Hematopoietic multipotent progenitor cell treated with erythropoietin and hydrocortisone succinate and interleukin-3 and kit ligand, for 6 days (in vitro differentiated cells): ENCODE measurements around the gene GSE1.
A peak's percentile ranks its signal among the peaks of the same experiment; 100 is the strongest.

ENCODE experiments used
- DNase-seq: peaks from one replicate; pipeline ENCODE4 v3.0.0-alpha.2; 2015

GSE1 gene

DNA sequence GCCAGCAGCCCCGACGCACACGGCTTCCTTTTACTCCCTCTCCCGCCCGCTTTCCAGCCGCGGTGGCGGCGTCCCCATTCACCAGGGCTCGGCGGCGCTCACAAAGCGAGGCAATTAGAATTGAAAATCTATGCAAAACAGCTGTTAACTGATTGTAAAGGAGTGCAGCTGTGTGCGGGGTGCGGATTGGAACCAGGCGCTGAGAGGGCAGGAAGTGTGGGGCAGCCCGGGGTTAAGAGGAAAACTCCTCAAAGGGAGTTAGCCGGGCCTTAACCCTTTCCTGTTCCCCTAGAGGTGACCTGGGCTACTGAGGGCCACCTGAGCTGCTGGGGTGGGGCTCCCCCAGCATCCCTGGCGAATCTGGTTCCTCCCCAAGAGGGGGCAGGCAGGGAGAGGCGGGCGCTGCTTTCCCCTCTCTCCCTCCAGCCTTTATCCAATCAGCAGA lies 5.8 kb upstream of the GSE1 start:
- peak; percentile 76 for DNase-seq

DNA sequence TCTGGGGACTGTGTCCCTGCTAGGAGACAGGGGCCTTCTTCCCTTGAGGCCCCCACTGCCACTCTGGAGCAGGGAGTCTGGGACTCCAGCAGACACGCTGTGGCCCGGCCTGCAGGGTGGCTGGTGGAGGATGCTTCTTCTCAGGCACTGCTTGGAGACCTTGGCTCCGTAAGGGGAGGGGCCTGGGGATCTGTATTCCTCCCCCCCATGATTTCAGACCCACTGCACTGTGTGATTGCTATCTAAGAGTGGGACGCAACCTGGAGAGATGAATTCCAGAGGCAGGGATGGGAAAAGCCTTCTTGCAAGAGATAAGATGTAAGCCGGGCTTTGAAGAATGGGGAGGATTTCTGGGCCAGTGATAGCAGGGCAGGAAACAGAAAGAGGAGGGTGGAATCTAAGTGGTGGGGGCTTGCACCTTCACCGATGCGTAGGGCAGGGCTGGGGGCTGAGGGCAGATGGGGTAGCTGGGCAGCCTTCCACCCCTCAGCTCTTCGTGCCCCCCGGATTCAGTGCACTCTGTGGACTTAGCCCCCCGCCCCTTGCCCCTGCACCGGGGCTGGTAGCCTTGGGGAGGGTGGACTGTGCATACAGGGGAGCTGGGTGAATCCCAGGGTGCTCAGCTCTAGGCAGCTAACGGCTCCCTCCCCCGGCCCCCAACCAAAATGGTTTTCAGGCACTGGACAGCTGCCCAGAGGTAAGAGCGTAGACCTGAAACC lies 5.2 kb upstream of the GSE1 start:
- no peak for DNase-seq

DNA sequence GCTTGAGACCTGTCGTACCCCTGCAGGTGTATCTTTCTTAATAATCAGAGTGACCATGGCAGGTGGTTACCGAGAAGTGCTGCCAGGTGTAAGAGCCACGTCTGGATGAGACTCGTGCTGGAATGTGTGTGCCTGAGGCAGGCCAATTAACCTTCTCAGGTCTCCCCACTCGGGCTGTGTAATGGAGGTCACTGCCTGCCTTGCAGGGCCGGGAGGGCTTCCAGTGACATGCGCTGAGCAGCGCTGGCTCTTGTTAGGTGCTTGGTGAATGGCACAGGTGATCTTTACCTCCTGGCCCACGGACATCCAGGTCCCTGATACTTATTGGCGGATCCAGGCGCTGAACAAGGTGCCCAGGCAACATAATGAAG lies 4.6 kb upstream of the GSE1 start:
- DNase-seq: no peak

DNA sequence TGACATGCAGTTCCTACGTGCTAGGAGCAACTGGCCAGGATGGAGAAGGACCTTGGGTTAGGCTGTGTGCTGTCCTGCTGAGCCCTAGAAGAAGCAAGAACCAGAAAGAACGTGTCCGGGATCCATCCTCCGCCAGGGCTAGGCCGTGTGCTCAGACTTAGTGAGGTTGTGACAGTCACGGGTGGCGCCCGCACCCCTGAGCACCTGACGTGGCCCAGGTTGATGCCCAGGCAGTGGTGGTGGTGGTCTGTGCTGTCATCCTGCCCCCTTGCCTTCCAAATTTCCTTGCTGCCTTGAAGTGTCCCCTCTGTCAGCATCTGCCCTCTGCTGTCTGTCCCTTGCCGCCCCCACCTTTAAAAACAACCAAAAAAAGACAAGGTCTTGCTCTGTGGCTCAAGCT lies 4.2 kb upstream of the GSE1 start:
- DNase-seq: no peak

DNA sequence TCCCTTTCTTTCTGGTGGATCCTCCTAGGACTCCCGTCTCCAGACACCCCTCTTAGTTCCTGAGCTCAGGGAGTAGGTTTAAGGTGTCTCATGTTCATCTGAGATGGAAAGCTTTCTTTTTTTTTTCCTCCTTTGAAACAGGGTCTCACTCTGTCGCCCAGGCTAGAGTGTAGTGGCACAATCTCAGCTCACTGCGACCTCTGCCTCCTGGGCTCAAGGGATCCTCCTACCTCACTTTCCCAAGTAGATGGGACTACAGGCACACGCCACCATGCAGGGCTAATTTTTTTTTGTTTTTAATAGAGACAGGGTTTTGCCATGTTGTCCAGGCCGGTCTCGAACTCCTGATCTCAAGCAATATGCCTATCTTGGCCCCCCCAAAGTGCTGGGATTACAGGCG lies 3.6 kb upstream of the GSE1 start:
- DNase-seq: no peak

DNA sequence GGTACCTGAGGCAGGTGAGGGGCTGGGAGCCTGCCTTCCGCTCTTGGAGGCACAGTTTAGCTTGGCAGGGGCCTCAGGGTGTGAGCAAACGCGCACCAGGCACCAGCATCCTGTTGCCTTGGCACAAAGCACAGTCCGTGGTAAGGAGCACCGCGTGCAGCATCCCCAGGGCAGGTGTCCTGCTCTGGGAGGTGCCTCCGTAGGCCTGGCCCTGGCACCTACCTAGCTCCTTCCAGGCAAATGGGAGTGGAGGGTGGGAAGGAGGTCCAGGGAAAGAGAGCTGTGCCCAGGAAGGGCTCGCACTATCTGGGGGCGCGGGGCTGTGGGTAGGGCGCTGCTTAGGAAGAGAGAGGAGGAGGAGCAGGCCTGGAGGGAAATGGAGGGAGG lies 3.1 kb upstream of the GSE1 start:
- no peak for DNase-seq

DNA sequence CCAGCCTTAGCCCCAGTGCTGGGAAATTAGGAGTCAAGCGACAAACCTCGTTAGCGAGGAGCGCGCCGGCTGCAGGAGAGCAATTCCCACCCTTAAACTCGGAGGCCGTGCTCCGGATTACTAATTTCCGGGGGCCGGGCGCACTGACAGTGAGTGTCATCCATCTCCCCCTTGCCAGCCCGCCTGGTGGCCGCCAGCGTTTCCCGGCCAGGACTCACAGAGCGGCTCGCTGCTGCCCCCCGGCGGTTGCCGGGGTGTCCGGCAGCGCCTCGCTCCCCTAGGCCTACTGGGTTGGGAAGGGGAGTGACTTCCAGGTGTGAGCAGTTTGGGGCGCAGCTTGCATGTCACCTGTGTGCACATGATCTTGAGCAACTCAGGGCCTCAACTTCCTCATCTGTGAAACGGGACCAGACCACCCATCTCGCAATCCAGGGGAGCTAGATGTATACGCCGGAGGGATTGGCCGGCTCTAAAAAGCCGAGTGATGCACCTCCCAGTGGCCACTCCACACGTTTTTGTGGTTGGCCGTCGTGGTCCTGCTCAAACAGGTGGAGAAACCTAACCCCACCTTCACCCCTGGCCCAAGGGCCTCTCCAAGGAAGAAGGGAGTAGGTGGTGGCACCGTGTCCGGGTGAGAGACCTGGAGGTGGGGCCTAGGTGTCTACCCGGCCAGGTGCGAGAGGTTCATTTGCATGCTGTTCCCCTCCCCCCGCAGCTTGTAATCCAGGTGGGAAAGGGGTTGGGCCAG lies 2.5 kb upstream of the GSE1 start:
- DNase-seq: peak; percentile 95

DNA sequence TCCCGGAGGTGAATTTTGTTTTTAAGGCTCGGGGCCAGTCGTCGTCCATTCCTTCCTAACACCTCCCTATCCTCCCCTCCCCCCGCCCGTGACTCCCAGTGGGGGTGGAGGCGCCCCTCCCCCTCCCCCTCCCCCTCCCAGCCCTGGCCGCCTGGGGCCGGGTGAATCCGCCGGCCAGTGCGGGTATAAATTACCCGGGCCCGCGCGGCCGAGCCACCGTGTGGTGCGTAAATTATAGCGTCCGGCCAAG lies 2.0 kb upstream of the GSE1 start:
- no peak for DNase-seq

DNA sequence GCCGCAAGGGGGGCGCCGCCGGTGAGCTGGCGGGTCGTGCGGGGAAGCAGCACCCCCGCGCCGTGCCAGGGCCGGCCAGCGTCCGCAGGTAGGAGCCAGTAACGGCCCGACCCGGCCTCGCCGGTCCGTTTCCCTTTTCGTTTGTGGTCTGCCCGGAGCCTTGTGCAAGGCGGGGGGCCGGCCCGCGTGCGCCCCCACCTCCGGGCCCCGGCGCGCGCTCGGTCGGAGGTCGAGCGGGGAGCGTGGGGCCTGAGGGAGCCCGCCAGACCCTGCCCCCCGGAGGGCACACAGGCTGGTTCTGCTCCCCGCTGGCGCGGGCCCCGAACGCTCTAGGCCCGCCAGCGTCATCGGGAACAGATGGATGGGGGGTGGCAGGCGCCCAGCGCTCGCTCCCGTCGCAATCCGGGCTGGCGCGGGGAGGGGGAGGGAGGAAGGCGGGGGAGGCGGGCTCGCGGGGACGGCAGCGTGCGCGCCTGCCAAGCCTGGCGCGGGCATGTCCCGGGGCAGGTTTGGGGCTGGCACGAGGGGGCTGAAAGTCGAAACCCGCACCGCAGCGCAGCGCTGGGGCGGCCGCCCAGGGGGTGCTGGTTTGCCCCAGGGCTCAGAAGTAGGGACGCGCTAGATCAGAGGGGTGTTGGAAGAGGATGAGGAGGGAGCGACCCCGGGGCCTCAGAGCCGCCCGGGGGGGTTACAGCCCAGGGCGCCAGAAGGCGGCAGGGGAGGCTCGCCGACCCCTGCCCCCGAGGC lies 1.5 kb upstream of the GSE1 start:
- peak; percentile 89 for DNase-seq

DNA sequence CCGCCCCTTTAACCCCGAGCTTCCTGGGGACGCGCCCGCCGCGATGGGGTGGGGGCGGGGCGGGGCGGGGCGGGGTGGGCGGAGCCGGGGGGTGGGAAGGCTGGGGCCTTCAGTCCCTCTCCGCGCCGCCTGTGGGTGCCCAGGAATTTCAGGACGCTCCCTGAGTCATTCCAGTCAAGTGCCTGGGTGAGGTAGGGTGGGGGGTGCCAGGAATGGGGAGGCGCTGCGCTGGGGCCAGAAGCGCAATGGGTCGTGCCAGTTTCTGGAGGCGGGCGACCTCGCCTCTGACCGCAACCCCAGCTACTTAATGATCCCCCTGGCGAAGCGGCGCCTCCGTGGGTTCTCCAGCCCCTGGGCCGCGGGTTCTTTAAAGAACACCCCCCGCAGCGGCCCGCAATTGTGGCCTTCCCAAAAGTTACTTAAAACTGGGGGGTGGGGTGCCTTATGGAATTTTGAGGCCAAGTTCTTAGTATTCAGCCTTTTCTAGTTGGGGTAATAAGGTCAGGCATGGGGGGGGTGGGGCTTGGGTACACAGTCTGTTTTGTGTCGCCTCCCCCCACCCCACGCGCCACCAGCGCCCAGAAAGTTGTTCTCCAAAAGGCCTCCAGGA lies 826 bp upstream of the GSE1 start:
- peak; percentile 81 for DNase-seq

DNA sequence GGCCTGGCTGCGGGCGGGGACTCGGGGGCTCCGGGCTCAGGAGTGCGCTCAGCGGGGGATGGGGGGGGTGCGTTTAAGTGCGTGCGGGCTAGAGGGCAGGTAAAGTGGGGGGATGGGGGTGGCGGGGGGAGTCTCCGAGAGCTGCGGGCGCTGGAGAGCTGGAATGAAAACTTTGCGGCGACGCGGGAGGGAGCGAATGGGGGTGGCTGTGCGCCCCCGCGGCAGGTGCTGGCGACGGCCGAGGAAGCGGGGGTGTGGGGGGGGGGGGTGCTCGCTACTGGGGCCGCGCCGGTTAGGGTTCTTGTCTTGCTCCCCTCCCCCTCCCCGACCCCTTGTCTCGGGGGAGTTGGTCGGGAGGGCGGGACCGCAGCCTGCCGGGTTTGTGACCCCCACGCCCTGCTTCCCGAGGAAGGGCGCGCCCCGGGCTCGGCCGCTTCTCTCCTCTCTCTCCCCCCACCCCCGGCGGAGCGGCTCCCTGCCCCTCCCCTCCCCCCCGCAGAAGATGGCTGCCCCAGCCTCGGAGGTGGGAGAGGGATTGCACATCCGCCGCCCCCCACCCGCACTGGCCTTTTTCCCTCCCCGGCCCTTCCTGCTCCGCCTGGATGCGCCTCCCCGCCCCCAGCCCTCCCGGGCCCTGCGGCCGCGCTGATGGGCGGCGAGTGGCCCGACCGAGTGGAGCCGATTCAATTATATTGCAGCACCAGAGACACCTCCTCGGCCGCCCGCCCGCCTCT lies 649 bp downstream of the GSE1 start:
- peak; percentile 93 for DNase-seq

DNA sequence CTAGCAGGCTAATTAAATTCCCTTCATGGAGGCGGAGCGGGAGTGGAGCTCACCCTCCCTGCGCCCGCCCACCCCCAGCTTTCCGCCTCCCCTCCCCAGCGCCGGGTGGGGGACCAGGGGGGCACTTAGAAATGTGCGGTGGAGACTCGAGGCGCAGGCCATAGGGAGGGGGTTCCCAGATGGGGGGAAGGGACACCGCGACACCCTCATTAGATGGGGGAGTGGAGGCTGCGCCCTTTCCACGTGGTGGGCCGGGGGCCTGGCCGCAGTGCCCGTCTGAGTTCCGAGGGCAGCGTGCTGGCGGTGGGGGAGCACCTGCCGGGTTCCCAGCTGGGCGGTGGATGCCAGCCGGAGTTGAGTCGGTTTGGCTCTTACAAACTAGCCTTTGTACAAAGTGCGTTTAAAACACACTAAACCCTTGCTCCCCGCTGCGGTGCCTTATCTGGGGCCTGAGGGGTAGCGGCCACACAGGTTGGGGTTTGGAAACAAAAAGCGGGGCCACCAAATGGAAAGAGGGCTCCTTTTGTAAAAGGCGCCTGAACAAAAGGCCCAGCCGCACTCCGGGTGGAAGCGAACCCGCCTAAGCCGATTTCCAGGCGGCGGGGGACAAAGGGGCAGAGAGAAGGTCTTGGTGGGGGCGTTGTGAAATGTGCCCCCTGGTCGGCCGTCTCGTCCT lies 1.4 kb downstream of the GSE1 start:
- peak; percentile 40 for DNase-seq

DNA sequence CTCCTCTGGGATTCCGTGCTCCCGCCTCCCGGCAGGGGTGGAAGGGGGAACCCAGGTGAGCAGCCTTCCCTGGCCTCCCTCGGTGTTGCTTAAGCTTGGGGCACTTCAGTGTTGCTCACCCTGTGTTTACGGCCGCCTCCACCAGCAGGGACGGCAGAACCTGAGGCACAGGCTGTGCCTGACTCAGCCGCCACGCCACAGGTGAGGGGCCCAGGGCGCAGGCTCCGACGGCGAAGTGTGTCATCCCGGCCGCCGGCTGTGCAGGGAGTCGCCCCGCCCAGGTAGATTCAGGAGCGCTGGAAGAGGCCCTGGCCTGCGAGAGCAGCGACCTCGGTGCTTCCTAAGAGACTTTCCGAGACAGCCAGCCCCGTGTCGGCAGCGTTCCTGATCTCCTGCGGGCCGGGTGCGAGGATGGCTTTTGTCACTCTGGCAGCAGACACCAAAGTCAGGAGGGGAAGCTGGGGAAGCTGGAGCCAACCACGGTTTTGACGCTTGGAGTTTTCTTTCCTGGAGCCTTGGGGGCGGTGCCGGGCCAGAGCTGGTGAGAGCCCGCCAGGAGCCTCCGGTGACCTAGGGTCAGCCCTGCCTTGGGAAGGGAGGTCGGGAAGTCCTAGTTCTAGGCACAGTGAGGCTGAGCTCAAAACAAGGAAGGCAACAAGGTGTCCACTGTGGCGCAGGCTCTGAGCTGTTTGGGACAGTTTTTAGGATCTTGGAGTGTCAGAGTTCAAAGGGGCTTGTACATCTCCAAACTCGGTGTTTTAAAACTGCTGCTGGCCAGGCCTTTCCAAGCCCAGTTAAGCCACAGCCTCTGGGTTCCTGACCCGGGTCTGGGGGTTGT lies 2.1 kb downstream of the GSE1 start:
- DNase-seq: peak; percentile 59

DNA sequence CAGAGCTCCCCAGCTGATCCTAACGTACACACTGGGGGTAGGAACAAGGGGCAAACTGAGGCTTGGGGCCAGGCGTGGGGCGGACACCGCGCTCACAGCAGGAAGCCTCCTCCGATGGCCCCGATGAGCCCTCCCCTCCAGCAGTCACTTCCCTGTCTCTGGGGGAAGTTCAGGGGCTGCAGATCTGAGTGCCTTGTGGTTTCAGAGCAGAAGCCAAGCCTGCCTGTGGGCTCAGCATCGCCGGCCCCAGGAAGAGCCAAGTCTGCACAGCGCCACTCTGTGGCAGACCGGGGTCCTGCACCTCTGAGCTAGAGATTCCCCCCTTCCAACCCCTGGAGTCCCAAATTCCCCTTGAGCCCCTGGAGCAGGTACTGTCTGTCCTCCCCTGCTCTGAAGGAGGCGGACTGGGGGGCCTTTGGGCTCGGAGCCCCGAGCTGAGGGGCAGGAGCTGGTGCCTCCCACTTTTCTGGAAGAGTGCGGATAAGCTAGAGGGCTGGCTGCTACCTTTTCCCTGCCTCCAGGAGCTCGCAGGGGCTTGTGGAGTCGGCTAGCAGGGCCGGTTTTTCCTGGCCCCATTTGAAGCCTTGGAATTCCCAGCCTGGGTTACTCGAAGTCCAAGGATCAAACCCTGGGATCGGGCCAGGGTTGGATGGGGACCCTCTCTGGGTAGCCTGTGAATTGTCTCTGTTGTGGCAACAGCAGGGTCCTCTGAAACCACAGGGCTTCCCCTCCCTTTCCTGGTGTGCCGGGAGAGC lies 2.9 kb downstream of the GSE1 start:
- peak; percentile 97 for DNase-seq

DNA sequence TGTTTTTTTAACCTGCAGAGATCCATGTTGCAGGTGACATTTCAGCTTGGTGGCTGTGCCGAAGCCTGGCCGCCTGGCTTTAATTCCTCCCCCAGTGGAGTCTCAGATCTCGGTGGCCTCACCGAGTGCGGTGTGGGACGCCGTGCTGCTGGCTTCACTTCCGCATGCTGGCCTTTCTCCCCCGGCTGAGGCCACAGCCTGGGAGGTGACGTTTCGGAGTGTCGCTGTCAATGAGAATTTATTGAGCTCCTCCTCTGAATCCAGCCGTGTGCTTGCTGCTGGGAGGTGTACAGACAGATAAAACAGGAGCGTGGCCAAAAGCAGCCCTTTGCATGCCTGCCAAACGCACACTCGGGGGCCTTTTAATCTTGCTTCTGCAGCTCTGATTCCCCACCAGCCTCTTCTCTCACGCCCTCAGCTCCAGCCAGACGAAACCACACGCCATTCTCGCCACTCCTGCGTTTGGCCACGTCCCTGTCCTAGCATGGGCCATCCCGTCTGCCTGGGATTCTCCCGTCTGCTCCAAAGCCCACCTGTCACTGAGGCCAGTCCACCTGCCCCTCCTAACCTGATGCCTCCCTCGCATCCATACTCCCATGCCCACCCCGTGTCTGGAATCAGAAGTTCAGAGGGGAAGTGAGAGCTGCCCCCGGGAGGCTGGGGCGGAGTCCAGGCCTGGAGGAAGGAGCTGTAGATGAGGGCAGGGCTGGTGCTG lies 3.6 kb downstream of the GSE1 start:
- DNase-seq: peak; percentile 98

DNA sequence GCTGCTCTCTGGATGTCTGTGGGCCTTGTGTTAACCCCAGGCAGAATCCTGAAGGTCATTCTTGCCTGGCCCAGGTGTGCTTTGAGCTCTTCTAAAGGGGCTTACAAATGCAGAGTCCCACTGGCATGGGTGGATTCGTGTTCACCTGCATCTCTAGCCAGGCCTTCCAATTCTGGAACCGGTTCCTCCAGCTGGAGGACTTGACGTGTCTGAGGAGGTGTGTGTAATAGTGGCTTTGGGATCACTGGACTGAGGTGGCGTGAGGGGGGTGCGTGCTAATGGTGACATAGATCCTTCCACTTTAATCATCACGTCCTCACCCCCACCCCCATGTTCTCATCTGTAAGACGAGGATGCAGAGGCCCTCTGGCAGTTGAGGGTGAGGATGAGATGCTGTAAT lies 4.8 kb downstream of the GSE1 start:
- DNase-seq: no peak

DNA sequence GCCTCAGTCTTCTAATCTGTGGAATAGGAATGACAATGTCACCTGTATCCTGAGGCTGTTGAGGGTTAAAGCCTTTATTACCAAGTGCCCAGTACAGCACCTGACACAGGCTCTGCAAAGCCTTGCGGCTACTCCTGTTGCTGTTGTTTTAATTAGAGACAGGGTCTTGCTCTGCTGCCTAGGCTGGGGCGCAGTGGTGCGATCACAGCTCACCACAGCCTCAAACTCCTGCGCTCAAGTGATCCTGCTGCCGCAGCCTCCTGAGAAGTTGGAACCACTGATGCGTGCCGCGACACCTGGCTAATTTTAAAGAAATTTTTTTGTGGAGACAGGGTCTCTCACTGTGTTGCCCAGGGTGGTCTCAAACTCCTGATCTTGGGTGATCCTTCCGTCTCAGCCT lies 5.4 kb downstream of the GSE1 start:
- no peak for DNase-seq

DNA sequence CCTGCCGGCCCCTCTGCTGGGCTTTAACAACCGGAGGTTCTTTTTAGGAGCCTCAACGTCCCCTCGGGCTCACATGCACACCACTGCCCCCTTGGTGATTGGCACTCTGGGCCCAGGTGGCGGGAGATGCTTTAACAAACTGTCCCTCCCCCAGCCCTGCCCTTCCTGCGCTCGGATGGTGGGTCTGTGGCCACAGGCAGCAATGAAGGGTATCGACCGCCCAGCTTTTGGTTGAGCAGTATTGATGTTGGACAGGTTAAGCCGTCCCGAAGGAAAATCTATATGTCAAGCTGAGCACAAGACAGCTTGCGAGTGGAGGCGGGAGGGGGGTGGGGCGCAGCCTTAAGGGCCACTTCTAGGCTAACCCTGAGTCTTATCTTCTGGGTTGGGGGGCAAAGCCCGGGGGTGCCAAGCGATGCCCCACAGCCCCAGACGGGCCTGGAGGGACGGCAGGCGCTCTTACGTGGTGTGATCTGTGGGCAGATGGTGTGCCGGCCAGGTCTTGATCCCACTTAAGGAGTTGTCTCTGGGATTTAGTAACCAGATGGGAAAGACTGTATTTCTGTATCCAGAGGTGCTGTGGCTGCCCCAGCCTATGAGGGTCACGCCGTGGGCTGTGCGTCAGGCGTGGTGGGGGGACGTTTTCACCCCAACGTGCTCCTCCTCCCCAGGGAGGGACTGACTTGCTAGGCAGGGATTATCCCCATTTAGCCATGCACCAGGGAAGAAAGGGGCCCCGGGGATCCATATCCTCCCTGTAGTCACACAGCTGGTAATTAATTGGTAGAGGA lies 6.2 kb downstream of the GSE1 start:
- DNase-seq: no peak

DNA sequence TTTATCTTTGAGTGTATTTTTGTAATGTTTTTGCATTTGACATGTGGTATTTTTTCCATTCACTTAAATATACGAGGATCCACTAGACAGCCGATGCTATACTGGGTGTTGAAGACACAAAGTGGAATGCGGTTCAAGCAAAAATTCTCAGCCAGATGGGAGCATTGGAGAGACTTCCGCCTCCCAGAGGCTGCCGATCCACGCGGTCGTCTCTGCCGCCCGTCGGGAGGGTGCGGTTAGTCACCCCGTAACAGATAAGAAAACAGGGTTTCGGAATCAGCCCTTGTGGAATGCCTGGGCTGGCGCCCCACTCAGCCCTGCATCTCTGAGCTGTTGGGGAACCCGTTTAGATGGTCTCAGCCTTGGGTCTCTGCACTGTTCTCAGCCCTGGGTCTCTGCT lies 7.3 kb downstream of the GSE1 start:
- DNase-seq: peak; percentile 80
